NCI-H748 (cell line): Measurements from ENCODE around the gene RNF167.
"Not testable (repeated sequence)": the region's sequence is repeated elsewhere in the genome, so short reads cannot be mapped to it uniquely, and the experiment has no call there.

Experiments
- DNase-seq: peaks from one replicate; lab custom pipeline; 2025; ENCODE audit not compliant: unreplicated experiment; lab: John Stamatoyannopoulos, UW

The RNF167 gene

GRCh38 chr17:4902540-4902939 is 37.5 kb upstream of the RNF167 start:
- DNase-seq = no peak

GRCh38 chr17:4903051-4903818 is 36.8 kb upstream of the RNF167 start, which contains the start of gene CHRNE:
CHRNE (minus strand) TSS chr17:4903098; CDS start chr17:4903063, 35 bp downstream.
- peak; percentile 93 for DNase-seq

GRCh38 chr17:4906642-4907041 is 33.4 kb upstream of the RNF167 start:
- not testable (repeated sequence) for DNase-seq

- DNase-seq = no peak
Observed at GRCh38 chr17:4908301-4908700, 31.8 kb upstream of the RNF167 start.

DNA sequence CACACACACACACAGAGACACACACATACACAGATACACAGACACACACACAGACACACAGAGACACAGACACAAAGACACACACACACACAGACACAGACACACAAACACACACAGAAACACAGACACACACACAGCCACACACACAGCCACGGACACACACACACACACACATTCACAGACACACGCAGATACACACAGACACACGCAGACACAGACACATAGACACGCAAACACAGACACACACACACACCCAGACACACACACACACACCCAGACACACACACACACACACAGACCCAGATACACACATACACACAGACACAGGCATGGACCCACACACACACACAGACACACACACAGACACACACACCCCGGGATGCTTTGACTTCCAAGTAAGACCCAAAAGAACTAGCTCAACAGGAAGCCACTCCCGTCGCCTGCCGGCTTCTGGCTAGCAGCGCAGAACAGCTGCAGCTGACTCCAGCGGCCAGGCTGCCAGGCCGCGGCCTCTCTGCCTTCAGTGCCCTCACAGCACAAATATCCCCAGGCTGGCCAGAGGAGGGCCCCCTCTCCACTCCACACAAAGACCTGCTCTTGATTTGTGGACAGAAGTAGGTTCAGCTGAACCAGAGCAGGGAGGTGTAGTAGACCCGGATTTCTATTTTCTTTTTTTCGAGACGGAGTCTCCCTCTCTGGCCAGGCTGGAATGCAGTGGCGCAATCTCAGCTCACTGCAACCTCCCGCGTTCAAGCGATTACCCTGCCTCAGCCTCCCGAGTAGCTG is 31.2 kb upstream of the RNF167 start:
- peak; percentile 88 for DNase-seq

- DNase-seq = no peak
Observed at GRCh38 chr17:4913994-4914393, 26.1 kb upstream of the RNF167 start.

- DNase-seq = not testable (repeated sequence)
Observed at GRCh38 chr17:4914551-4914950, 25.5 kb upstream of the RNF167 start.

DNA sequence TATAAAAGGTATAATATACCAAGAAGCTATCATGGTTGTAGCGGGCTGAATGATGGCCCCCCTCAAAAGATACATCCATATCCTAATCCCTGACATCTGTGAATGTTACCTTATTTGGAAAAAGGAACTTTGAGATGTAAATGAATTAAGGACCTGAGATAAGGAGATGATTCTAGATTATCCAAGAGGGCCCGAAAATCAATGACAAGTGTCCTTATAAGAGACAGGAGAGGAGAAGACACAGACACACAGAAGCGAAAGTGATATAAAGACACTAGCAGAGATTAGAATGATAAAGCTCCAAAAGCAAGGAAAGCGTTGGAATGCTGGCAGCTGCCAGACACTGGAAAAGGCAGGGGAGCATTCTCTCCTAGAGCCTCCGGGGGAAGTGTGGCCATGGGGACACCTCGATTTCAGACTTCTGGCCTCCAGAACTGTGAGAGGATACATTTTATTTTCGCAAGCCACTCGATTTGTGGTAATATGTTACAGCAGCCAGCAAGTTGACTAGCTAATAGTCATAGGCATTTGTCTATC is 20.5 kb upstream of the RNF167 start:
- DNase-seq = no peak

GRCh38 chr17:4920351-4921048 is 19.6 kb upstream of the RNF167 start:
- DNase-seq = no peak

- no peak for DNase-seq
Observed at GRCh38 chr17:4921320-4921719, 18.7 kb upstream of the RNF167 start.

DNA sequence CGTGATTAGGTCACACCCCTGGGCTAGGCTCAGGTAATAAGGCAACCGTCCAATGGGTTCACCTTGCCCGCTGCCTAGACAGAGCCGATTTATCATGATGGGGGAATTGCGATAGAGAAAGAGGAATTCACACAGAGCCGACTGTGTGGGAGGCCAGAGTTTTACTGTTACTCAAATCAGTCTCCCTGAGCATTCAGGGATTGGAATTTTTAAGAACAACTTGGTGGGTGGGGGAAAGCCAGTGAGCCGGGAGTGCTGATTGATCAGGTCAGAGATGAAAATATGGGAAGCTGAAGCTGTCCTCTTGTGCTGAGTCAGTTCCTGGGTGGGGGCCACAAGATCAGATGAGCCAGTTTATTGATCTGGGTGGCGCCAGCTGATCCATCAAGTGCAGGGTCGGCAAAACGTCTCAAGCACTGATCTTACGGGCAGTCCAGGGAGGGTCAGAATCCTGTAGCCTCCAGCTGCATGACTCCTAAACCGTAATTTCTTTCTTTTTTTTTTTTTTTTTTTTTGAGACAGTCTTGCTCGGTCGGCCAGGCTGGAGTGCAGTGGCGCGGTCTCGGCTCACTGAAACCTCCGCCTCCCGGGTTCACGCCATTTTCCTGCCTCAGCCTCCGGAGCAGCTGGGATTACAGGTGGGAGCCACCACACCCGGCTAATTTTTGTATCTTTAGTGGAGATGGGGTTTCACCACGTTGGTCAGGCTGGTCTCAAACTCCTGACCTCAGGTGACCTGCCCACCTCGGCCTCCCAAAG is 13.3 kb upstream of the RNF167 start:
- not testable (repeated sequence) for DNase-seq

- DNase-seq = no peak
Observed at GRCh38 chr17:4928881-4929280, 11.2 kb upstream of the RNF167 start.

- DNase-seq = no peak
Observed at GRCh38 chr17:4931963-4932362, 8.1 kb upstream of the RNF167 start, which contains the start of gene GP1BA. GP1BA (plus strand) TSS chr17:4932277; CDS start chr17:4932605, 328 bp downstream.

- no peak for DNase-seq
Observed at GRCh38 chr17:4932756-4933155, 7.3 kb upstream of the RNF167 start.

- DNase-seq = no peak
Observed at GRCh38 chr17:4933646-4934045, 6.4 kb upstream of the RNF167 start.

- DNase-seq = peak; percentile 24
Observed at GRCh38 chr17:4934173-4934979, 5.7 kb upstream of the RNF167 start.

DNA sequence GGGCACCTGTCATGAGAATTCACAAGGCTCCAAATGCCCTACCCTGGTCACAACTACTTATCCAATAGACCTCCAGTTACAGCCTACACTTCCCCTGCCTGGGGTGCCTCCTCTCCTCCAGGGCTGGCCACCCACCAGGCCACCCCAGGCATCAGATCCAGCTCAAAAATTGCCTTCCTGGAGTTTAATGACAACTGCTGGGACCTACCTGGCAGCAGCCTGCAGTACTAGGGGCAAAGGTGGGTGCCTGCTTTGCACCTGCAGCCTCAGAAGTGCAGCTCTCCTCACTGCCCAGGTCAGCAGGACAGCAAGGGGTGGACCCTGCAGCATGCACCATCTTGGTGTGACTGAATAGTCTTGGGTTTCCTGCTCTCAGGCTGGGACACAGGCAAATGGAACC is 4.4 kb upstream of the RNF167 start:
- no peak for DNase-seq

DNA sequence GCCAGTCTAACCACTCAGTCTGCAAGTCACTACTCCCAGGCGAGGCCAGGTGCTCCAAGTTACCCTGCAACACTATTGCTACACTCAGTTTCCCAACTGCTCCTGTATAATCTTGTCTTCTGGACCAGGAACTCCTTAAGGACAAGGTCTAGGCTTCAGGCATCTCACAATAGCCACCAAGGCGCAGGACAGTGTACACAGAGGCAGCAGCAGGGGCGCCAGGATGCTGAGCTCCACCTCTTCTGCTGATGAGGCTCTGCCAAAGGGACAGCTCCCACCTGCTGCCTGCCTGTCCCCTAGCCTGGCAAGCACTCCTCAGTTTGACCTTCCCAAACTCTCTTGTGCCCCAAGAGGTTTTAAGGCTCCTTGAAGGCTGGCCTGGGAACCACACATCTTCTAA is 3.6 kb upstream of the RNF167 start:
- DNase-seq = no peak

DNA sequence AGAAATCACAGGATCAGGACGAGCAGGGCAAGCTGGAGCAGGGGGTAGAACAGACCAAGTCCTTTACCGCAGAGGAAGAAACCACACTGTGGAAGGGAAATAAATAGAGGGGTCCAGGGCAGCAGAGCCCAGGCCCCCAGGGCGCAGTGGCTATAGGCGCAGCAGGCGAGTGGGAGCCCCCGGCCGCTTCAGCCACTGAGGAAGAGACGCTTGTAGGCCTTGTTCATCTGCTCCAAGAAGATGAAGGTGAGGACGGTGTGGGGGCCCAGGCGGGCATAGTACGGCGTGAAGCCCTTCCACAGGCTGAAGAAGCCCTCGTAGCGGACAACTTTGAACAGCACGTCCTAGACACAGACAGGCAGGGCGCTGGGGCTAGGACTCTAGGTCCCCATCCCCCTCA is 2.5 kb upstream of the RNF167 start:
- DNase-seq = no peak

- no peak for DNase-seq
Observed at GRCh38 chr17:4938069-4938491, 2.0 kb upstream of the RNF167 start.
